GM10266 (cell line): ENCODE data around the gene PAK4.
"Not testable (repeated sequence)": the region's sequence is repeated elsewhere in the genome, so short reads cannot be mapped to it uniquely, and the experiment has no call there.

Experiments used
- DNase-seq: peaks from one replicate; pipeline ENCODE4 v3.0.0; 2012; ENCODE audit errors: extremely low spot score
- CTCF ChIP-seq: IDR thresholded peaks from 2 replicates; pipeline ENCODE4 v1.5.1; 2012; ENCODE audit warnings: mild to moderate bottlenecking, low read depth; ENCODE audit not compliant: control insufficient read depth, insufficient read depth; ENCODE audit errors: missing control alignments

Gene PAK4

GRCh38 chr19:39139971-39140453 is 14.4 kb downstream of the PAK4 start:
- TF ChIP-seq CTCF, result no peak
- no peak for DNase-seq

- DNase-seq, result no peak
- no peak for TF ChIP-seq CTCF
Observed at GRCh38 chr19:39140594-39140993, 15.0 kb downstream of the PAK4 start.

GRCh38 chr19:39141929-39142328 is 16.3 kb downstream of the PAK4 start:
- no peak for DNase-seq
- no peak for TF ChIP-seq CTCF

- no peak for DNase-seq
- no peak for TF ChIP-seq CTCF
Observed at GRCh38 chr19:39142630-39143029, 17.0 kb downstream of the PAK4 start.

- not testable (repeated sequence) for DNase-seq
Observed at GRCh38 chr19:39143757-39144289, 18.2 kb downstream of the PAK4 start.

GRCh38 chr19:39144290-39145071 is 18.9 kb downstream of the PAK4 start:
- DNase-seq, result no peak
- no peak for TF ChIP-seq CTCF

GRCh38 chr19:39145180-39145953 is 19.8 kb downstream of the PAK4 start:
- no peak for TF ChIP-seq CTCF
- DNase-seq, result no peak
